HepG2 (cell line): ENCODE measurements around the gene TMTC2. TPM values are rescaled to one million over a fixed set of nuclear protein-coding genes. Genes with fewer than 3 reads are reported as not detected.

Experiments used
- ATAC-seq: fragments of 200-7000 bp; cut with Tn5 transposase; 3 replicates; pipeline ENCODE4 v1.9.1; 2020; ENCODE audit warnings: mild to moderate bottlenecking, moderate library complexity
- BruUV-seq: library from RNA; stranded (reverse); fragments of 400-500 nt; replicated peaks from 2 replicates; lab custom pipeline; 2021; lab: Mats Ljungman, UMichigan
- CTCF ChIA-PET: fragments of 300-600 bp; formaldehyde crosslinking; extraction: SDS; loops from one replicate; lab custom pipeline; 2021; ENCODE audit warnings: low total read pairs, inconsistent platforms, low intra/inter-chr PET ratio; lab: Yijun Ruan, JAX
- POLR2A ChIA-PET: fragments of 350-600 bp; sonication (Branson Sonifier 250); formaldehyde crosslinking; loops from one replicate; lab custom pipeline; 2020; ENCODE audit warnings: antibody characterized with exemption, inconsistent platforms; lab: Yijun Ruan, JAX
- DNase-seq: peaks from one replicate; pipeline ENCODE4 v3.0.0-alpha.2; 2015; ENCODE audit warnings: low spot score
- FAIRE-seq: peaks from 3 replicates; lab custom pipeline; 2011; peaks lifted over from hg19 to GRCh38; lab: Jason Lieb, UNC
- H2AFZ ChIP-seq: one replicate; pipeline ENCODE4 v1.6.1; 2011; ENCODE audit warnings: low read length, inconsistent platforms
- H3K27ac ChIP-seq: fragments of 300-600 bp; 3 replicates; pipeline ENCODE4 v1.8.0; 2011; ENCODE audit warnings: mixed run types, mild to moderate bottlenecking, mixed read lengths, low read length, inconsistent platforms; ENCODE audit not compliant: insufficient read depth; ENCODE audit errors: extremely low read length
- H3K27me3 ChIP-seq, 2 experiments: fragments of 200-600 bp in 1 of 2; 2 replicates in 1 of 2; 3 replicates in 1 of 2; pipeline versions ENCODE4 v1.6.0 to v1.8.0; 2011; ENCODE audit warnings: low read length in 2 of 2, mild to moderate bottlenecking in 2 of 2, moderate library complexity in 2 of 2, inconsistent platforms in 1 of 2; ENCODE audit not compliant: insufficient read depth in 2 of 2, control insufficient read depth in 1 of 2
- H3K36me3 ChIP-seq, 2 experiments: fragments of 200-600 bp in 1 of 2; replicated peaks in 1 of 2; 2 replicates in 1 of 2; 3 replicates in 1 of 2; pipeline versions ENCODE4 v1.5.1 to v1.8.0; 2011; ENCODE audit warnings: low read length in 2 of 2, inconsistent platforms in 1 of 2; ENCODE audit not compliant: insufficient read depth in 2 of 2, control insufficient read depth in 1 of 2
- H3K4me1 ChIP-seq: 2 replicates; pipeline ENCODE4 v1.5.1; 2012; ENCODE audit warnings: low read length, inconsistent platforms; ENCODE audit not compliant: insufficient read depth
- H3K4me2 ChIP-seq: 2 replicates; pipeline ENCODE4 v1.6.0; 2011; ENCODE audit warnings: low read depth, low read length, inconsistent platforms
- H3K4me3 ChIP-seq, 3 experiments: fragments of 200-600 bp in 1 of 3; sonication (generic), shearing (Covaris generic) in 1 of 3; replicated peaks in 1 of 3; 2 replicates each; pipeline ENCODE4 v1.5.1; 2011 to 2016; ENCODE audit warnings: low read length in 3 of 3, inconsistent platforms in 2 of 3, low read depth in 2 of 3, mild to moderate bottlenecking in 2 of 3, control low read depth in 1 of 3, mixed read lengths in 1 of 3; ENCODE audit not compliant: insufficient read depth in 1 of 3
- H3K79me2 ChIP-seq: one replicate; pipeline ENCODE4 v1.6.1; 2011; ENCODE audit warnings: low read length, inconsistent platforms; ENCODE audit not compliant: insufficient read depth
- H3K9ac ChIP-seq: 2 replicates; pipeline ENCODE4 v1.6.0; 2011; ENCODE audit warnings: mild to moderate bottlenecking, low read depth, low read length, inconsistent platforms; ENCODE audit not compliant: insufficient read depth
- H3K9me3 ChIP-seq: 2 replicates; pipeline ENCODE4 v1.5.1; 2012; ENCODE audit warnings: mild to moderate bottlenecking, low read length
- H4K20me1 ChIP-seq: 2 replicates; pipeline ENCODE4 v1.6.0; 2011; ENCODE audit warnings: inconsistent platforms, mild to moderate bottlenecking, low read length, moderate library complexity; ENCODE audit not compliant: insufficient read depth
- AKAP8 ChIP-seq: sonication (generic); formaldehyde crosslinking; IDR thresholded peaks from 2 replicates; pipeline ENCODE4 v1.5.1; 2020; ENCODE audit warnings: mild to moderate bottlenecking, missing genetic modification reagents
- BHLHE40 ChIP-seq: IDR thresholded peaks from 2 replicates; pipeline ENCODE4 v1.6.1; 2011; ENCODE audit warnings: low read length, improper control_type of control experiment
- CSRNP1 ChIP-seq: sonication (generic); formaldehyde crosslinking; IDR thresholded peaks from 2 replicates; pipeline ENCODE4 v1.8.1; 2023; ENCODE audit warnings: mild to moderate bottlenecking, missing genetic modification reagents
- EED ChIP-seq: sonication (generic); formaldehyde crosslinking; IDR thresholded peaks from 2 replicates; pipeline ENCODE4 v1.5.0; 2020; ENCODE audit warnings: mild to moderate bottlenecking, missing genetic modification reagents
- FLYWCH1 ChIP-seq: sonication (generic); formaldehyde crosslinking; IDR thresholded peaks from 2 replicates; pipeline ENCODE4 v1.8.1; 2023; ENCODE audit warnings: mild to moderate bottlenecking, missing genetic modification reagents
- HMG20A ChIP-seq: IDR thresholded peaks from 2 replicates; pipeline ENCODE4 v1.6.1; 2016; ENCODE audit warnings: borderline replicate concordance
- HOXA3 ChIP-seq: sonication (generic); formaldehyde crosslinking; IDR thresholded peaks from 2 replicates; pipeline ENCODE4 v1.5.0; 2020; ENCODE audit warnings: missing genetic modification reagents
- IRX3 ChIP-seq: sonication (generic); formaldehyde crosslinking; IDR thresholded peaks from 2 replicates; pipeline ENCODE4 v1.8.1; 2023; ENCODE audit warnings: mild to moderate bottlenecking, low read depth, missing genetic modification reagents, borderline replicate concordance
- KDM2A ChIP-seq: sonication (generic); formaldehyde crosslinking; IDR thresholded peaks from 2 replicates; pipeline ENCODE4 v1.4.0; 2020; ENCODE audit warnings: low read depth, missing genetic modification reagents, borderline replicate concordance
- MED13 ChIP-seq: sonication (generic); formaldehyde crosslinking; IDR thresholded peaks from 2 replicates; pipeline ENCODE4 v1.5.0; 2020; ENCODE audit warnings: missing genetic modification reagents
- MEIS1 ChIP-seq: sonication (generic); formaldehyde crosslinking; IDR thresholded peaks from 2 replicates; pipeline ENCODE4 v1.9.0; 2021; ENCODE audit warnings: mild to moderate bottlenecking, missing genetic modification reagents, moderate library complexity, borderline replicate concordance
- RFXAP ChIP-seq: sonication (generic); formaldehyde crosslinking; IDR thresholded peaks from 2 replicates; pipeline ENCODE4 v1.4.0; 2020; ENCODE audit warnings: missing genetic modification reagents, borderline replicate concordance
- SRSF1 ChIP-seq: fragments of 200-400 bp; formaldehyde crosslinking; optimal IDR thresholded peaks from 2 replicates; pipeline ENCODE3; 2017; ENCODE audit warnings: mild to moderate bottlenecking, low read depth, low read length, moderate library complexity
- ZBTB1 ChIP-seq: sonication (generic); formaldehyde crosslinking; IDR thresholded peaks from 2 replicates; pipeline ENCODE4 v1.4.0; 2020; ENCODE audit warnings: missing genetic modification reagents, borderline replicate concordance
- ZBTB21 ChIP-seq: sonication (generic); formaldehyde crosslinking; IDR thresholded peaks from 2 replicates; pipeline ENCODE4 v1.4.0; 2020; ENCODE audit warnings: missing genetic modification reagents
- ZBTB34 ChIP-seq: sonication (generic); formaldehyde crosslinking; IDR thresholded peaks from 2 replicates; pipeline ENCODE4 v1.8.0; 2022; ENCODE audit warnings: mild to moderate bottlenecking, missing genetic modification reagents
- ZNF232 ChIP-seq: sonication (generic); formaldehyde crosslinking; IDR thresholded peaks from 2 replicates; pipeline ENCODE4 v1.4.0; 2020; ENCODE audit warnings: missing genetic modification reagents, borderline replicate concordance
- ZNF556 ChIP-seq: sonication (generic); formaldehyde crosslinking; IDR thresholded peaks from 2 replicates; pipeline ENCODE4 v1.4.0; 2020; ENCODE audit warnings: mild to moderate bottlenecking, missing genetic modification reagents, borderline replicate concordance
- ZNF777 ChIP-seq: sonication (generic); formaldehyde crosslinking; IDR thresholded peaks from 2 replicates; pipeline ENCODE4 v1.4.0; 2020; ENCODE audit warnings: missing genetic modification reagents
- ZSCAN31 ChIP-seq: sonication (generic); formaldehyde crosslinking; IDR thresholded peaks from 2 replicates; pipeline ENCODE4 v1.5.0; 2020; ENCODE audit warnings: low read depth, mild to moderate bottlenecking, missing genetic modification reagents
- WGBS: methylation state at CpG from one replicate; pipeline ENCODE4 v1.1.6; 2017; ENCODE audit warnings: low lambda C conversion rate; 5-methylcytosine and 5-hydroxymethylcytosine counted together
- in situ Hi-C: cut with HindIII; loops from 2 replicates; pipeline ENCODE4 v1.10.0; 2017; ENCODE audit warnings: low pct_unique_long_range_greater_than_20kb; ENCODE audit not compliant: extremely low pct_ligation_motif_present
- intact Hi-C: fragments of 100-400 bp; cut with micrococcal nuclease; formaldehyde crosslinking; loops from one replicate; pipeline ENCODE4 v1.10.0; 2022; ENCODE audit not compliant: unreplicated experiment
- polyA plus RNA-seq, 8 experiments: library from polyadenylated mRNA; depleted of rRNA in 3 of 8; stranded (reverse) in 7 of 8; unstranded in 1 of 8; fragments of >200 nt; fragmentation: Illumina TruSeq in 4 of 8; extraction: Trizol in 4 of 8; gene quantifications; 2 replicates each; pipeline versions ENCODE4 v1.2.1 to v1.2.3, GENCODE V29; 2011 to 2016; ENCODE audit warnings: low read depth in 4 of 8, missing spikeins in 1 of 8, mixed read lengths in 1 of 8; ENCODE audit not compliant: insufficient read depth in 1 of 8
- total RNA-seq, 5 experiments: library from RNA; depleted of rRNA; stranded (reverse); fragments of >200 nt; fragmentation: Illumina TruSeq; extraction: Trizol; gene quantifications; 2 replicates each; pipeline ENCODE4 v1.2.3, GENCODE V29; 2016; ENCODE audit warnings: low read depth in 1 of 5

TMTC2 gene
- total and polyA plus RNA-seq, 2 of the 13 experiments (the other 11 are each of a cell fraction or from before 2014, with no cell fraction given): 0.55 to 0.63 TPM

- H3K4me2 ChIP-seq: no peak overlapping the region
- no peaks in the 10 kb centered on the region for H3K36me3 ChIP-seq
- H3K79me2 ChIP-seq: no peaks in the 10 kb centered on the region
- no peaks in the 10 kb centered on the region for H3K4me1 ChIP-seq
- intact Hi-C loops: no loop called here
- no peak overlapping the region for H3K27ac ChIP-seq
- no peak overlapping the region for H2AFZ ChIP-seq
- no peak overlapping the region for H3K4me3 ChIP-seq
- no TSS peak for BruUV-seq
- no peak overlapping the region for H3K9ac ChIP-seq
- 3% methylated on average over 3 of the region's 3 CpGs for WGBS
- H3K9me3 ChIP-seq: no peaks in the 10 kb centered on the region
- CTCF ChIA-PET: no interaction called here
- H4K20me1 ChIP-seq: no peaks in the 10 kb centered on the region
- H3K27me3 ChIP-seq: no peaks in the 10 kb centered on the region
- DNase-seq: no peak
- POLR2A ChIA-PET: no interaction called here
- in situ Hi-C loops: no loop called here
- no peak for ATAC-seq
- FAIRE-seq: no peak
- TF ChIP-seq KDM2A (CRISPR knock-in tag) (no peak), AKAP8 (no peak), RFXAP (CRISPR knock-in tag) (no peak), MED13 (CRISPR knock-in tag) (no peak), ZBTB21 (CRISPR knock-in tag) (no peak), FLYWCH1 (CRISPR knock-in tag) (no peak), BHLHE40 (no peak), IRX3 (CRISPR knock-in tag) (no peak), ZSCAN31 (no peak)
Measured at GRCh38 chr12:83099436-83099835, 412.7 kb downstream of the TMTC2 start.

GRCh38 chr12:83102499-83102898, 415.8 kb downstream of the TMTC2 start:
- 0% methylated on average over 2 of the region's 2 CpGs for WGBS
- no peak overlapping the region for H3K27ac ChIP-seq
- no peak for FAIRE-seq
- TF ChIP-seq MEIS1 (CRISPR knock-in tag): no peak
- no peak for TF ChIP-seq HMG20A
- no peak for TF ChIP-seq ZBTB34 (CRISPR knock-in tag)
- no peak for TF ChIP-seq SRSF1
- TF ChIP-seq HOXA3 (CRISPR knock-in tag): no peak
- no peak for TF ChIP-seq ZBTB1 (CRISPR knock-in tag)
- TF ChIP-seq ZNF556: no peak
- TF ChIP-seq EED (CRISPR knock-in tag): no peak
- TF ChIP-seq CSRNP1 (CRISPR knock-in tag): no peak
- TF ChIP-seq ZNF232 (CRISPR knock-in tag): no peak
- TF ChIP-seq ZNF777 (CRISPR knock-in tag): no peak

More at GRCh38 chr12:83102499-83102898, 415.8 kb downstream of the TMTC2 start:
- Histone ChIP-seq H3K9ac (no peak overlapping the region), H4K20me1 (no peaks in the 10 kb centered on the region), H2AFZ (no peak overlapping the region), H3K4me3 (no peak overlapping the region), H3K4me2 (no peak overlapping the region), H3K79me2 (no peaks in the 10 kb centered on the region), H3K27me3 (no peaks in the 10 kb centered on the region), H3K4me1 (no peaks in the 10 kb centered on the region), H3K9me3 (no peaks in the 10 kb centered on the region; the same call in 1 of the 2 replicates), H3K36me3 (no peaks in the 10 kb centered on the region)
- intact Hi-C loops (no loop called here), in situ Hi-C loops (no loop called here)
- DNase-seq (no peak), ATAC-seq (no peak)
- ChIA-PET POLR2A (no interaction called here), CTCF (no interaction called here)
- BruUV-seq: no TSS peak
